ENCODE data around the gene LRBA. TPM values are rescaled to one million over a fixed set of nuclear protein-coding genes. Genes with fewer than 3 reads are reported as not detected.
"Not testable (repeated sequence)": the region's sequence is repeated elsewhere in the genome, so short reads cannot be mapped to it uniquely, and the experiment has no call there.

Gene LRBA
- total RNA-seq, 1 donor from 2014 or later = 93.1 TPM

- DNase-seq (ENCODE audit: low spot score) = no peak
Measured at GRCh38 chr4:150679018-150679764, 335.9 kb downstream of the LRBA start.

GRCh38 chr4:150673793-150674192 is 341.3 kb downstream of the LRBA start:
- DNase-seq (ENCODE audit: low spot score) = no peak

DNA sequence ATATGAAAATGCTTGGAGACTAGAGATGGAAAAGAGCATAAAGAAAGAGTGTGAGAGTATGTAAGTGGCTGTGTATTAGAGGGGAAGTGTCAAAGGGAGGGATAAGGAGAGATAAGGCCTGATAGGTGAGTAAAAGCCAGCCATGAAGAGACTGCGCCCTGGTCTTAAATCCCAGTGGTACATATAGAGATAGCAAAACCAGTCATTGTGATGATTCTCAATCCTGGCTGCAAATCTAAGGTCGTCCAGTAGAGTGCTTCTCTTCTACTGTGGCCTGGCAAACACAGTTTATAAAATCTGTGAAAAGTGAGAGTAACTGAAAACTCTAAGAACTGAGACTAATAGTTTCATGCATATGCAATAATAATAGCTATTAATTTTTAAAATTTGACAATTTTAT is 346.3 kb downstream of the LRBA start:
- DNase-seq (ENCODE audit: low spot score) = no peak

- DNase-seq (ENCODE audit: low spot score) = no peak
Measured at GRCh38 chr4:150664935-150665334, 350.1 kb downstream of the LRBA start.

DNA sequence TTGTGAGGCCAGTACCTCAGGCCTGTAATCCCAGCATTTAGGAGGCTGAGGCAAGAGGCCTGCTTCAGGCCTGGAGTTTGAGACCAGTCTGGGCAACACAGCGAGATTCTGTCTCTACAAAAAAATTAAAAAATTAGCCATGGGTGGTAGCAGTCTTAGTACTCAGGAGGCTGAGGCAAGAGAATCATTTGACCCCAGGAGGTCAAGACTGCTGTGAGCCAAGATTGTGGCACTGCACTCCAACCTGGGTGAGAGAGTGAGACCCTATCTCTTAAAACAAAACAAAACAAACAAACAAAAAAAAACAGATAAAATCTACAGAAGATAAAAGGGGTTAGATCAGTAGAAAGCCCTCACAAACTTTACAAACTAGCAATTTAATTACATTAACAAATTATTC is 352.4 kb downstream of the LRBA start:
- DNase-seq (ENCODE audit: low spot score) = no peak

GRCh38 chr4:150661551-150661950 is 353.5 kb downstream of the LRBA start:
- DNase-seq (ENCODE audit: low spot score) = not testable (repeated sequence)

DNA sequence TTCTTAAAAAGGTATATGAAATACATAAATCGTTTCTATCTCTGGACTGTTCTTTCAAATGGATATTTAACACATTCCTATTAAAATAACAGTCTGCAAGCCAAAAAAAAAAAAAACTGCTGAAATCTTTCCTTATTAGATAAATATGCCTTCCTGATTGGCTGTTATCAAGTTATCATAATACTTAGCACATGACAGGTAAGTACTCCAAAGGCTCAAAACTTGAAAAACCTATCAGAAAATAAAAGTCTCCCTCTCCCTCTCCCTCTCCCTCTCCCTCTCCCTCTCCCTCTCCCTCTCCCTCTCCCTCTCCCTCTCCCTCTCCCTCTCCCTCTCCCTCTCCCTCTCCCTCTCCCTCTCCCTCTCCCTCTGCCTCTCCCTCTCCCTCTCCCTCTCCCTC is 356.8 kb downstream of the LRBA start:
- not testable (repeated sequence) for DNase-seq (ENCODE audit: low spot score)

GRCh38 chr4:150656891-150657290 is 358.2 kb downstream of the LRBA start:
- DNase-seq (ENCODE audit: low spot score) = no peak

DNA sequence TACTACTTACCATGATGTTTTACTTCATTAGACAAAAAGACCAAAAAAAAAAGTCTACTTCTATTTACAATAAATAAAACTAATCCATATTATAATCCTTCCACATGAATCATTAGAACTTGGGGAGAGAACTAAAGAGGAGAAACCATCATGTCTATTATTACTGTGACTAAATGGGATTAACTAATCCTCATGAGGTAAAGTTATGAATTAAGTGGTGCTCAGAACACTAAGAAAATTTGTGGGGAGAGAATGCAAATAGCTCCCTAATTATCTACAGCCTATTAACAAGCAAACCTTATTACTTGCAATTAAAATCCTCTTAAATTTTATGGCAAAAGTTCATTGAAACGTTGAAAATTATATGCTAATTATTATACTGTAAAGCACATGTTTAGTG is 364.3 kb downstream of the LRBA start:
- DNase-seq (ENCODE audit: low spot score) = no peak

GRCh38 chr4:150648123-150648522 is 367.0 kb downstream of the LRBA start:
- no peak for DNase-seq (ENCODE audit: low spot score)

GRCh38 chr4:150647008-150647407 is 368.1 kb downstream of the LRBA start:
- no peak for DNase-seq (ENCODE audit: low spot score)

DNA sequence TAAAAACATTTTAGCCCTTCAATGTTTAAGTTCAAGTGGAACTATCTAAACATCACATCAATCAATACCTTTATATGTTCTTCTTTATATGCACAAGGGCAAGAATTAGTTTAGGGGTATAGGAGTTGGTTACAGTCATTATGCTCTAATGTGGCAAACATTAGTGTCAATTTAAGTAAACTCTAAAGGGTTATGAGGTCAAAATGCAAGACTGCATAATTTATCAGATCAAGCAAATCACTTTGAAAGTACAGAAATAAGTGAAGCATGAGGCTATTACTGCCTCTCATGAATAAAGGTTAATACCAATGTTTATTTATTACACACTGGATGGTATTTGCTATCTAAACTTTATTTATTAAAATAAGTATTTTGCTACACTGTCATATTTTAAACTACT is 373.5 kb downstream of the LRBA start:
- no peak for DNase-seq (ENCODE audit: low spot score)

DNA sequence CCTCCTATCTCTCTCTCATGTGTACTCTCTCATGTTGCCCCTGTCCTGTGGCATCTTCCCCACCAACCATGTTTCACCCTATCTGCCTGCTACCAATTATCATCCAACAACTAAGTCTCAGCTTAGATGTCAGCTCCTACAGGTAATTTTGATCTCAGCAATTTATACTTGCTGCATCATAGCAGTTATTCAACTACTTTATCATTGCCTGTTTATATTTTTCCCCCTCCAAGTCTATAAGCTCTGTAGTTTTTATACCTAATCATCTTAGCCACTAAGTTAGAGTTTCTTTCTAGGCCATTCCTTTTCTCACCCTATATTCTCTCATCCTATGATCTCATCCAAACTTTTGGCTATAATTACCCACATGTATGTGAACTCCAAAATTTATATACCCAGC is 382.4 kb downstream of the LRBA start:
- DNase-seq (ENCODE audit: low spot score) = no peak

DNA sequence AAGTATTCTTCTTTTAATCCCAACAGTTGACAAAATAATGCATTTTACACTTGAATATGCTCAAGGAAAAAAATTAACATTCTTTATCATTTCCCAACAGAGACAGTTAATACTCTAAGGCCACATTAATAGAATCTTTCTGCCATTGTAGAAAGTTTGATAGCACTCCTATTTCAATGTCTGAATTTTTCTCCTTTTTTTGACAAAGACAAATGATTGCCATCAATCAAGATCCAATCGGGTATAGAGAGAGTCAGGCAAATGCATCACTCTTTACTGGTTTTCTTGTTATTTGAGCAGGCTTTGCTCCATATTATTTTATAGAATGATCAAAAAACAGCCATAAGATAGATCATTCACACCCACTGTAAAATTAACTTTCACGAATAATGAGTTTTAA is 387.0 kb downstream of the LRBA start:
- no peak for DNase-seq (ENCODE audit: low spot score)

- DNase-seq (ENCODE audit: low spot score) = no peak
Measured at GRCh38 chr4:150625033-150625432, 390.1 kb downstream of the LRBA start.

DNA sequence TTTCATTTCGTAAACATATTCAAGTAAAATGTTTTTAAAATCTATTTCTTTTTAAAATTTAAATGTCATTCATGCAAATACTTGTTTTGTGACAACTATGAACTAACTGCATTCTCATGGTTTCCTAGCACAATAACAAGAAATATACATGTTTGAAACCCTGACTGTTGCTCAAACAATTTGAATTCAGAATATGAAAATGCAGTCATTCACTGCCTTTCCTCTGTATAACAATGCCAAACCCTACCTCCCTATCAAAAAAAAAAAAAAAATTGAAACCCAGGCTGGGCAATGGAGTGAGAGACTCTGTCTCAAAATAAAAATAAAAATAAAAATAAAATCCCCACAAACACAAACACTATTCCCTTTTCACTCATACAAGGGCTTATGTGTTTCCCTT is 391.0 kb downstream of the LRBA start:
- DNase-seq (ENCODE audit: low spot score) = no peak

- no peak for DNase-seq (ENCODE audit: low spot score)
Measured at GRCh38 chr4:150619042-150619441, 396.0 kb downstream of the LRBA start.

DNA sequence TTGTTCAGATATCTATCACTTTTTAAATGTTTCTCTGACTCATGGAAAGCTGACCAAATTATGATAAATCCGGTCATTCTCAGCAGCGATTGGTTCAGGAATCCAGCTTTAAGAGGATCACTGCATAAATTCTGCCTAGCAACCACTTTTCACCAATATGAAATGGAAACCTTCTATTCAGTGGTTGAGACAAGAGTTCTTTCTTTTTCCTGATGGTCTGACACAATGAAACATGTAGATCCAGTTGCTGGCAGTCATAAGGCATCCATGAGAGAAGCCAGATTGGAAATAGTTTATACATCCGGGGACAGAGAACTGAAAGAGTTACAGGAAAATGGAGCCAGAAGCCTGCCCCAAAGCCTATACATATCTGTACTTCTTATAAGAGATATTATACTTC is 406.0 kb downstream of the LRBA start:
- DNase-seq (ENCODE audit: low spot score) = no peak

- DNase-seq (ENCODE audit: low spot score) = no peak
Measured at GRCh38 chr4:150600812-150601445, 414.2 kb downstream of the LRBA start.

DNA sequence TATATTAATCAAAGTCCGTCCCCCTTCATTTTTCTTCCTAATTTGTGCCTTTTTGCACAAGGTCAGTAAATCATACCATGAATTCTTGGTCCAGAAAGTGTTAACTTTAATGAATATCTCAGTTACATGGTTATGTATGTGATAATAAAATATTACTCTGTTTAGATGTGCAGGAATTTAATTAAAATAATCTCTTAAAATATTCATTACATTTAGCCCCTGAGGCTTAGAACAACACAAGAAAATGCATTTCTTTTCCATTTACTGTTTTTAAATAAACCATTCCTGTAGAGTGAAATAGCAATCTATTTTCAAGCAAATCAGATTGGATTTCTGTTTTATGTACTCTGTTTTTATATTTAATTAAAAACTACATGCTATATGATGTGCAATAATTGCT is 415.5 kb downstream of the LRBA start:
- DNase-seq (ENCODE audit: low spot score) = no peak

DNA sequence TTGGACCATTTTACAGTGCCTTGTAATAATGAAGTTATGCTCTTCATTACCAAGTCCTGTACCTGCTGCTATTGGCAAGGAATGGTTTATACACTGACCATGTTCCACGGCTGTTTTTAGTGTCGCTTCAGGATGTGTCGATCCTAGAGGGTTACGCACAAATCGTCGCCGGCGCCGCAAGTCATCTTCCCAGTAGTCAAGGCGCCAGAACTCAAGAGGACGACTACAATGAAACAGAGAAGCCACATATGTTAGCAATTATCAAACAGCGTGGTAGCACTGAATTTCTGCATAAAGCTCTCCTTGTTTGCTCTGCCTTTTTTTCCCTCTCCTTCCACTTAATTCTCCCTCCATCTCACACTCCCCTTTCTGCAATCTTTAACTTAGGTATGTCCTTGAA is 416.2 kb downstream of the LRBA start:
- no peak for DNase-seq (ENCODE audit: low spot score)

DNA sequence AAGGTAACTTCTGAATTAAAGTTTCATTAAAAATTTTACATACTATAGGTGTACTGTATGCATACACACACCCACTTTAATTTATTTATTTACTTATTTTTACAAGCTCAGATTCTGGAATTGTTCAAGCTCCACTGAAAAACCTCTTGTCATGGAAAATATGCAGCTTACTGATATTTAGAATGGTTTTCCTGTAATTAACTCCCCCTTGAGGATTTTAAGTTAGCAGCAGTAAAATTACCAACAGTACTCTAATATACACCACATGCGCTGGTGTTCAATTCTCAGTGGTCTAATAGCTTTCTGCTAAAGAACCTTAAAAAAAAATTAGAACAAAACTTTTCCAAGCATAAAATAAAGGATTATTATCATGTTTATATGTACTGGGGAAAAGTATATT is 421.1 kb downstream of the LRBA start:
- no peak for DNase-seq (ENCODE audit: low spot score)

DNA sequence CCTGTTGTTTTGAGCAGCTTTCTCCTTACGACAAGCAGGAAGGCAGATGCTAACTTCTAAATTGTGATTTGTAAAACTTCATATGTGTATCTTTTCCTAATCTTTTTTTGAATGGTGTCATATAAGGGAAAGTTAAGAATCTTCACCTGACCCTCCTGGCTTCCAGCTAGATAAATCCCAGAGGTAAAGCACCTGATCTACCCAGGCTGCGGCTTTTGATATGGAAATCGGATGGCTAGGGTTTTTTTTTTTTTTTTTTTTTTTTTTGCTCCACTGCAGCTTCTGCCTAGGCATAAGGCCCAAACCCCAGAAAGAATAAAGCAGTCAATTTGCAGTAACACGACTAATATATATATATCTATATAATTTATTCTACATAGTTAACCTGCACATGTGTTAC is 423.2 kb downstream of the LRBA start:
- DNase-seq (ENCODE audit: low spot score) = no peak

- no peak for DNase-seq (ENCODE audit: low spot score)
Measured at GRCh38 chr4:150591406-150591805, 423.7 kb downstream of the LRBA start.
